BLaER1 (cell line): Measurements from ENCODE around the gene SART3.
"Not testable (repeated sequence)": the region's sequence is repeated elsewhere in the genome, so short reads cannot be mapped to it uniquely, and the experiment has no call there.

Experiments used
- H3K27ac ChIP-seq: shearing (Covaris generic); formaldehyde crosslinking; 2 replicates; pipeline ENCODE4 v1.8.1; 2022
- H3K27me3 ChIP-seq: shearing (Covaris generic); formaldehyde crosslinking; 2 replicates; pipeline ENCODE4 v1.8.1; 2022
- H3K36me3 ChIP-seq: shearing (Covaris generic); formaldehyde crosslinking; 2 replicates; pipeline ENCODE4 v1.8.1; 2022
- H3K4me1 ChIP-seq: shearing (Covaris generic); formaldehyde crosslinking; 2 replicates; pipeline ENCODE4 v1.8.1; 2022
- H3K4me2 ChIP-seq: shearing (Covaris generic); formaldehyde crosslinking; 2 replicates; pipeline ENCODE4 v1.8.1; 2022
- H3K4me3 ChIP-seq: shearing (Covaris generic); formaldehyde crosslinking; 2 replicates; pipeline ENCODE4 v1.8.1; 2022
- H3K9ac ChIP-seq: shearing (Covaris generic); formaldehyde crosslinking; 2 replicates; pipeline ENCODE4 v1.8.1; 2022
- H3K9me3 ChIP-seq: shearing (Covaris generic); formaldehyde crosslinking; 2 replicates; pipeline ENCODE4 v1.8.1; 2022
- H4K20me1 ChIP-seq: shearing (Covaris generic); formaldehyde crosslinking; 2 replicates; pipeline ENCODE4 v1.8.1; 2022
- Cebpa-rat ChIP-seq: shearing (Covaris generic); IDR thresholded peaks from 2 replicates; pipeline ENCODE4 v1.8.1; 2022

Gene SART3

GRCh38 chr12:108597559-108598471 lies 36.8 kb upstream of the SART3 start, which contains the start of gene TMEM119:
TSS of gene TMEM119 (minus strand) at chr12:108598084. CDS start at chr12:108592383, 5,701 bp downstream.
- H3K27ac ChIP-seq: peak within 1 kb of the TSS; percentile 41; the same call in 1 of the 2 replicates
- TF ChIP-seq Cebpa-rat: no peak
- peak within 1 kb of the TSS; percentile 62 for H3K4me2 ChIP-seq
- no peaks in the 10 kb centered on the region for H3K9me3 ChIP-seq
- no peak within 1 kb of the TSS for H3K9ac ChIP-seq
- no peak within 1 kb of the TSS for H3K4me3 ChIP-seq
- no peaks in the 10 kb centered on the region for H3K36me3 ChIP-seq
- peaks cover 39% of the 10 kb centered on the region for H3K4me1 ChIP-seq
- no peaks in the 10 kb centered on the region for H3K27me3 ChIP-seq
- no peaks in the 10 kb centered on the region for H4K20me1 ChIP-seq

- peaks cover 35% of the 10 kb centered on the region for H3K4me1 ChIP-seq
- no peaks in the 10 kb centered on the region for H3K27me3 ChIP-seq
- TF ChIP-seq Cebpa-rat: no peak
- H3K9ac ChIP-seq: no peak overlapping the region
- peak overlapping the region; percentile 41; the same call in 1 of the 2 replicates for H3K27ac ChIP-seq
- H4K20me1 ChIP-seq: no peaks in the 10 kb centered on the region
- H3K4me3 ChIP-seq: no peak overlapping the region
- peak overlapping the region; percentile 62 for H3K4me2 ChIP-seq
- H3K9me3 ChIP-seq: no peaks in the 10 kb centered on the region
- H3K36me3 ChIP-seq: no peaks in the 10 kb centered on the region
These were observed 36.0 kb upstream of the SART3 start for GRCh38 chr12:108596854-108597558.

GRCh38 chr12:108595711-108596647 lies 35.0 kb upstream of the SART3 start:
- H3K9me3 ChIP-seq: no peaks in the 10 kb centered on the region
- H3K36me3 ChIP-seq: no peaks in the 10 kb centered on the region
- H3K4me1 ChIP-seq: peaks cover 25% of the 10 kb centered on the region
- H3K4me2 ChIP-seq: no peak overlapping the region
- H4K20me1 ChIP-seq: no peaks in the 10 kb centered on the region
- H3K4me3 ChIP-seq: no peak overlapping the region
- no peaks in the 10 kb centered on the region for H3K27me3 ChIP-seq
- no peak overlapping the region for H3K9ac ChIP-seq
- H3K27ac ChIP-seq: peak overlapping the region; percentile 22; the same call in 1 of the 2 replicates
- TF ChIP-seq Cebpa-rat: no peak

- Histone ChIP-seq H3K9ac (no peak overlapping the region), H3K4me1 (peaks cover 23% of the 10 kb centered on the region), H3K27ac (no peak overlapping the region), H3K4me3 (no peak overlapping the region), H3K9me3 (no peaks in the 10 kb centered on the region), H3K36me3 (no peaks in the 10 kb centered on the region), H3K4me2 (no peak overlapping the region), H4K20me1 (no peaks in the 10 kb centered on the region), H3K27me3 (no peaks in the 10 kb centered on the region)
- no peak for TF ChIP-seq Cebpa-rat
These were observed 34.2 kb upstream of the SART3 start for GRCh38 chr12:108594960-108595710.

GRCh38 chr12:108594323-108594903 lies 33.4 kb upstream of the SART3 start:
- H3K4me2 ChIP-seq: no peak overlapping the region
- no peak overlapping the region for H3K9ac ChIP-seq
- H3K4me3 ChIP-seq: no peak overlapping the region
- H3K36me3 ChIP-seq: no peaks in the 10 kb centered on the region
- no peak overlapping the region for H3K27ac ChIP-seq
- no peaks in the 10 kb centered on the region for H4K20me1 ChIP-seq
- H3K27me3 ChIP-seq: no peaks in the 10 kb centered on the region
- no peaks in the 10 kb centered on the region for H3K9me3 ChIP-seq
- no peak for TF ChIP-seq Cebpa-rat
- H3K4me1 ChIP-seq: peaks cover 24% of the 10 kb centered on the region

- Histone ChIP-seq H3K27ac (no peak overlapping the region), H4K20me1 (no peaks in the 10 kb centered on the region), H3K36me3 (no peaks in the 10 kb centered on the region), H3K4me3 (no peak overlapping the region), H3K9me3 (no peaks in the 10 kb centered on the region), H3K4me1 (peaks cover 22% of the 10 kb centered on the region), H3K27me3 (no peaks in the 10 kb centered on the region), H3K4me2 (no peak overlapping the region), H3K9ac (no peak overlapping the region)
- no peak for TF ChIP-seq Cebpa-rat
These were observed 31.3 kb upstream of the SART3 start for GRCh38 chr12:108592033-108592909.

- Histone ChIP-seq H3K4me1 (peaks cover 13% of the 10 kb centered on the region), H3K4me2 (no peak overlapping the region), H3K36me3 (no peaks in the 10 kb centered on the region), H3K4me3 (no peak overlapping the region), H3K27ac (no peak overlapping the region), H3K9me3 (no peaks in the 10 kb centered on the region), H3K27me3 (no peaks in the 10 kb centered on the region), H4K20me1 (no peaks in the 10 kb centered on the region), H3K9ac (no peak overlapping the region)
- TF ChIP-seq Cebpa-rat: no peak
These were observed 30.5 kb upstream of the SART3 start for GRCh38 chr12:108591267-108591980.

GRCh38 chr12:108590463-108590862 lies 29.5 kb upstream of the SART3 start:
- not testable (repeated sequence) for H3K27ac ChIP-seq, H3K9me3 ChIP-seq, H3K36me3 ChIP-seq, H3K27me3 ChIP-seq, H4K20me1 ChIP-seq, H3K4me3 ChIP-seq, H3K4me2 ChIP-seq, H3K9ac ChIP-seq
- peaks cover 13% of the 10 kb centered on the region for H3K4me1 ChIP-seq
